Lower leg skin (tissue), 4 donors: ENCODE results near the gene CAV2. TPM values are rescaled to one million over a fixed set of nuclear protein-coding genes. Genes with fewer than 3 reads are reported as not detected.

ENCODE experiments used
- DNase-seq, 2 donors: peaks; one replicate each; pipeline ENCODE4 v3.0.0-alpha.2; 2019; ENCODE audit warnings: low spot score in 2 of 2
- H3K4me3 ChIP-seq: fragments of 200-600 bp; sonication (generic); 2 replicates; pipeline ENCODE4 v1.5.1; 2017; ENCODE audit warnings: mild to moderate bottlenecking, low read depth; ENCODE audit not compliant: poor library complexity, severe bottlenecking
- POLR2A ChIP-seq, 2 donors: fragments of 450-650 bp; IDR thresholded peaks; one replicate each; pipeline ENCODE4 v1.6.1; 2016 to 2017; ENCODE audit warnings: antibody characterized with exemption in 2 of 2, mild to moderate bottlenecking in 1 of 2, moderate library complexity in 1 of 2
- WGBS, 2 donors: methylation state at CpG; one replicate each; pipeline ENCODE4 v1.1.5; 2018; 5-methylcytosine and 5-hydroxymethylcytosine counted together
- intact Hi-C: fragments of 100-400 bp; cut with DNase I; formaldehyde crosslinking; loops from one replicate; pipeline ENCODE4 v1.15.0; 2023; ENCODE audit warnings: low total_unique reads
- total RNA-seq, 4 donors: library from RNA; depleted of rRNA; stranded (reverse); fragments of >200 nt; gene quantifications; one replicate each; pipeline ENCODE4 v1.1.0, GENCODE V29; 2016
- TF ChIP-seq, protein P1 (sequence below), 3 donors: fragments of 450-650 bp; IDR thresholded peaks; one replicate each; pipeline ENCODE4 v1.5.1; 2016; ENCODE audit warnings: antibody characterized with exemption in 3 of 3, mild to moderate bottlenecking in 3 of 3, moderate library complexity in 2 of 3

Gene CAV2, protein sequence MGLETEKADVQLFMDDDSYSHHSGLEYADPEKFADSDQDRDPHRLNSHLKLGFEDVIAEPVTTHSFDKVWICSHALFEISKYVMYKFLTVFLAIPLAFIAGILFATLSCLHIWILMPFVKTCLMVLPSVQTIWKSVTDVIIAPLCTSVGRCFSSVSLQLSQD
- total RNA-seq: 10 to 100 TPM; 47.3 to 72.1 (median 67.7) TPM

DNA sequence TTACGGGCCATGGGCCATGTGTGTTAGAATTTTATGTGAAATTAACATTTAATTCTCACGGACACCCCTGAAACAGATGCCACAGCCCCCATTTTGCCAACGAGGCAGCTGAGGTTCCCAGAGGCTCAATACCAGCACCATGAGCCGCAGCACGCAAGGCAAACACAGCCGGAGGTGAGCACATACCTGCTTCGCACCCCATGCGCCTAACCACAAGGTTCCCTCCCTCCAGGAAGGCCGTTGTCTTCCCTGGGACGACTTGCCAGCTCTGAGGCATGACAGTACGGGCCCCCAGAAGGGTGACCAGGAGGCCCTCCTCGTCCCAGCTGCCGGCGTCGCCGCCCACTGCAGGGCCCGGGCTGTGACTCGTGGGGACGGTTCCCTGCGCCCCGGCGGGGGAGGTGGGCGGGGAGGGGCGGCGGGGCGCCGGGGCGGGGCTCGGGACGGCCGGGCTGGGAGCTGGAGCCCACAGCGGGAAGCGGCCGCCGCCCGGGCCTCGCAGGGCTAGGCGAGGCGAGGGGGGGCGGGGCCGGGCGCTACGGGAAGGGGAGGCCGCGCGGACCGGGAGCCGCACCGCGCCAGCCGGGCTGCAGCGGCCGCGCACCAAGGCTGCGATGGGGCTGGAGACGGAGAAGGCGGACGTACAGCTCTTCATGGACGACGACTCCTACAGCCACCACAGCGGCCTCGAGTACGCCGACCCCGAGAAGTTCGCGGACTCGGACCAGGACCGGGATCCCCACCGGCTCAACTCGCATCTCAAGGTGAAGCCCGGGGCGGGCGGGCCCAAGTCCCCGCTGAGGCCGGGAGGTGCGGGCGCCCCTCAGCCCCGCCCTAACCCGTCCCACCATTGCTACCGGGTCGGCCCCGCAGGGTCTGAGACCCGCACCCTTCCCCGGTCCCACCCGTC is at the start of gene CAV2:
Gene CAV2 (plus strand): TSS at position 571 of the 910 bp plus-strand sequence. CDS start 44 bp downstream, at position 615.
- 2 to 14% methylated on average over 10 to 46 of the region's 86 CpGs for WGBS, 2 donors
- H3K4me3 ChIP-seq: peak within 1 kb of the TSS; percentile 82
- peak; percentile 48 to 91 for DNase-seq
- peak in 1 of 2 donors; percentile 13 for TF ChIP-seq POLR2A (IDR thresholded peaks at IDR 0.05)
- TF ChIP-seq, protein P1, sequence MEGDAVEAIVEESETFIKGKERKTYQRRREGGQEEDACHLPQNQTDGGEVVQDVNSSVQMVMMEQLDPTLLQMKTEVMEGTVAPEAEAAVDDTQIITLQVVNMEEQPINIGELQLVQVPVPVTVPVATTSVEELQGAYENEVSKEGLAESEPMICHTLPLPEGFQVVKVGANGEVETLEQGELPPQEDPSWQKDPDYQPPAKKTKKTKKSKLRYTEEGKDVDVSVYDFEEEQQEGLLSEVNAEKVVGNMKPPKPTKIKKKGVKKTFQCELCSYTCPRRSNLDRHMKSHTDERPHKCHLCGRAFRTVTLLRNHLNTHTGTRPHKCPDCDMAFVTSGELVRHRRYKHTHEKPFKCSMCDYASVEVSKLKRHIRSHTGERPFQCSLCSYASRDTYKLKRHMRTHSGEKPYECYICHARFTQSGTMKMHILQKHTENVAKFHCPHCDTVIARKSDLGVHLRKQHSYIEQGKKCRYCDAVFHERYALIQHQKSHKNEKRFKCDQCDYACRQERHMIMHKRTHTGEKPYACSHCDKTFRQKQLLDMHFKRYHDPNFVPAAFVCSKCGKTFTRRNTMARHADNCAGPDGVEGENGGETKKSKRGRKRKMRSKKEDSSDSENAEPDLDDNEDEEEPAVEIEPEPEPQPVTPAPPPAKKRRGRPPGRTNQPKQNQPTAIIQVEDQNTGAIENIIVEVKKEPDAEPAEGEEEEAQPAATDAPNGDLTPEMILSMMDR (IDR thresholded peaks at IDR 0.05): no peak
- intact Hi-C loops: loop anchor here (5.0 kb wide), 1 partner anchor 242 kb away; no protein-coding TSS in a partner anchor

DNA sequence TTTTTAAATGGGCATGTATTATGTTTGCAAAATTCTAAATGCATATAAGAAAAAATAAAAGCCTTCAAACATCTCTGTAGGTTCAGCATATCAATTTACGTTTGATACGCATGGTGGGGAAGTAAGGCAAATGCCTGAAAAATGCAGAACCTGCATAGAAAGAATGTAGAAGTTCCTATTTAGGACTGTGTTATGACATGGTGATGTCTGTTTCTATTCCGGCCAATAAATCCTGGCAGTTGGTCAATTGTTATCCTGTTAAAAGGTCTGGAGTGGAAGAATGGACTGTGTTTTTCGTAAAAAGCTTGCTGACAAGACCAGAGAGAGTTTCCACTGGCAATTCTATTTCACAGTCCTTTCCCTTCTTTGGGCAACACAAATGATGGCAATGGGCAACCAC is 49.6 kb upstream of the CAV2 start:
- intact Hi-C loops: no loop called here
- no peak overlapping the region for H3K4me3 ChIP-seq
- TF ChIP-seq POLR2A (IDR thresholded peaks at IDR 0.05): no peak
- TF ChIP-seq, protein P1 (IDR thresholded peaks at IDR 0.05): no peak
- 58 to 68% methylated on average over 4 of the region's 4 CpGs for WGBS, 2 donors
- no peak for DNase-seq

DNA sequence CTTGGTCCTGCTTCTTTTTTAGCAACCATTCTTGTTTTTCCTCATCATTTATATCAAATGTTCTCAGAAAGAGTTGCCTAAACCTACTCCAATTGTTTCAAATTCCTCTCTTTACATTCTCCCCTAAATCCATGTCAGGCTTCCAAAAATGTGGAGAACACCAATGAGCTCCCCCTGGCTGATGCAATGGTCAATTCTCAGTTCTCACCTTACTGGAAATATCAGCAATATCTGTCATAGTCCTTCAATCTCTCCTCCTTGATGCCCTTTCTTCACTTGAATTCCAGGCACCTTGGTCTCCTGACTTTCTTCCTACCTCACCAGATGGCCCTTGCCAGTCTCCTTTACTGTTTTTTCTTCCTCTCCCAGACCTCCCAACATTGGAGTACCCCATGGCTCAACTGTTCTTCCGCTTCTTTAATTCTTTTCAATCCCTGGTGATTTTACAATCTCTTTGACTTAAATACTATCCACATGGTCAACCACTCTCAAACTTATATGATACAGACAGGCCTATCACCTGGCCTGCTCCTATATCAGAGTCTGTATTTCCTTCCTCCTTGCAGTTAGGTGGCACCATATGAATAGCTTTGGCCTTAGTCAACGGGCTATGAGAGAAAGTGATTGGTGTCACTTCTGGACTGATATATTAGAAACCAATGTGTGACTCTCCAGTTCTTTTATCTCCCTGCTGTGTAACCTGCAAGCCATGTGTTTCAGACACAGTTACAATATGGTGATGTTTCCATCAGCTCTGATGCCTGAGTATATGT is 47.4 kb upstream of the CAV2 start:
- DNase-seq: no peak
- intact Hi-C loops: no loop called here
- 91 to 95% methylated on average over 2 of the region's 2 CpGs for WGBS, 2 donors
- no peak overlapping the region for H3K4me3 ChIP-seq
- TF ChIP-seq POLR2A (IDR thresholded peaks at IDR 0.05): no peak
- TF ChIP-seq, protein P1 (IDR thresholded peaks at IDR 0.05): no peak

DNA sequence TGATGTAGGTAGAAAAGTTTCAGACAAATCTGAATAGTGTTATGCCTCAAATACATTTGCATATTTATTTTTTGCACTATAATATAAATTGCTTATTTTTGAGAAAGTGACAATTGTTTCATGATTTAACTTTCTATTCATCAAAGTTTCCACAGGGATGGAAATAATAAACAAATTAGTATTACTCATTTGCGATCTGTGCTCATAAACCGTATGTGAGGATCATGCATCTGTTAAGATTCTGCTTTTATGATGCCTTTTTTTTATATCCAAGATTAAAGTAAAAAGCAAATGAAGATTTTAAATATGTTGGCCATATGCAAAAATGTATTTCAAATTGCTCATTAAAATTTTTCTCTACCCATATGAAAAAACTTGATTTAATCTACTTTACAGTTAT is 45.2 kb upstream of the CAV2 start:
- WGBS, 2 donors: 88 to 90% methylated on average over 2 of the region's 2 CpGs
- TF ChIP-seq POLR2A (IDR thresholded peaks at IDR 0.05): no peak
- TF ChIP-seq, protein P1 (IDR thresholded peaks at IDR 0.05): no peak
- H3K4me3 ChIP-seq: no peak overlapping the region
- no peak for DNase-seq
- intact Hi-C loops: no loop called here

DNA sequence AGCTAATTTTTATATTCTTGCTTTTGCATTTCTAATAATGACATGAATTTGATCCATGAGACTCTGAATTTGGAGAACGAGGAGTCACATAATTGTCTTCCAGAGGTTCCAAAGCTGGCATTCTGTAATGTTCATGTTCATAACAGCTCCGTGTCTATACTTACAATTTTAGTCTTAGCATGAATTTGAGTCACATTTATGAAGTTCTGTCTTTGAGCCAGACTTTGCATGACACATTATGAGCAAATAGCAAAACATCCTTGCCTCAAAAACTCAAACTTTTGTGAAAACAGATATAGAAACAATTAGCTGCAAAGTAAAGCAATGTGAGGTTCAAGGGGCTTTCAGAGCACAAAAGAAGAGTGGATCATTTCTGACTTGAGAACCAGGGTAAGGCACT is 44.5 kb upstream of the CAV2 start:
- 38 to 66% methylated on average over 2 of the region's 2 CpGs for WGBS, 2 donors

More for the DNA sequence above, 44.5 kb upstream of the CAV2 start:
- no peak overlapping the region for H3K4me3 ChIP-seq
- TF ChIP-seq, protein P1 (IDR thresholded peaks at IDR 0.05): no peak
- no peak for TF ChIP-seq POLR2A (IDR thresholded peaks at IDR 0.05)
- DNase-seq: no peak
- intact Hi-C loops: no loop called here
